22Rv1 (cell line): ENCODE measurements around the gene RNF217.

Source experiments
- CTCF ChIP-seq: fragments of 450-650 bp; IDR thresholded peaks from 2 replicates; pipeline ENCODE4 v1.5.1; 2017; ENCODE audit warnings: mild to moderate bottlenecking
- ZFX ChIP-seq: fragments of 450-650 bp; IDR thresholded peaks from 2 replicates; pipeline ENCODE4 v1.6.1; 2017; ENCODE audit warnings: antibody characterized with exemption, borderline replicate concordance

GRCh38 chr6:124995131-124995530 lies 32.9 kb downstream of the RNF217 start:
- TF ChIP-seq CTCF (no peak), ZFX (no peak)
